GM19240 (cell line): ENCODE measurements around the gene NSL1.
"Not testable (repeated sequence)": the region's sequence is repeated elsewhere in the genome, so short reads cannot be mapped to it uniquely, and the experiment has no call there.

ENCODE experiments used
- DNase-seq: peaks from one replicate; pipeline ENCODE4 v3.0.0; 2011; ENCODE audit warnings: low spot score; ENCODE audit not compliant: insufficient read length

Gene NSL1

DNA sequence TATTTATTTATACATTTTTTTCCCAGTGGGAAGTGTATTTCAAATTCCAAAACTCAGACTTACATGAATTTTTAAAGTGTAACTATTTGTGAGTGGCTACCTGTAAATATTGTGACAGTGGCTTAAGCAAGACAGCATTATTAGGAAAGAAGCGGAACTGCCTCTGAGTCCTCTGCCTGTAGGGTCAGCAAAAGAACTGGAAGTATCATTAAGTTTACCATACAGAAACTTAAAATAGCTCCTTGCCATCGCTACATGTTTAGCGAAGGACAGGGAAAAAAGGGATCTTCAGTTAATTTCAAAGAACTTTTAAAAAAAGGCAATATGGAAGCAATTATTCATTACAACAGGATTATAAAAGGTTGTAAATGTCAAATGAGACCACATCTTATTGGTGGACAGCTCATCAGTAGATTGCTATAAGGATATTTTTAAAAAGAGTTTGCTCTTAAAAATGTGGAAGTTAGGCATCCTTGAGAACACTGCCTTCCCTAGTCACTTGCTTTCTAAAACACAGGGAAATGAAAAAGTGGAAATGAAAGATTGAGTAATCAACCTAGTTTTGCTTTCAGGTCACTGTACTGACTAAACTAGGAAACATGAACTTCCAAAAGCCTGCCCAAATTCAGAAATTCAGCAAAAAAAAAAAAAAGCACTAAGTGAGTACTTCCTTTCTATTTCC lies 39.2 kb downstream of the NSL1 start:
- DNase-seq, result no peak

DNA sequence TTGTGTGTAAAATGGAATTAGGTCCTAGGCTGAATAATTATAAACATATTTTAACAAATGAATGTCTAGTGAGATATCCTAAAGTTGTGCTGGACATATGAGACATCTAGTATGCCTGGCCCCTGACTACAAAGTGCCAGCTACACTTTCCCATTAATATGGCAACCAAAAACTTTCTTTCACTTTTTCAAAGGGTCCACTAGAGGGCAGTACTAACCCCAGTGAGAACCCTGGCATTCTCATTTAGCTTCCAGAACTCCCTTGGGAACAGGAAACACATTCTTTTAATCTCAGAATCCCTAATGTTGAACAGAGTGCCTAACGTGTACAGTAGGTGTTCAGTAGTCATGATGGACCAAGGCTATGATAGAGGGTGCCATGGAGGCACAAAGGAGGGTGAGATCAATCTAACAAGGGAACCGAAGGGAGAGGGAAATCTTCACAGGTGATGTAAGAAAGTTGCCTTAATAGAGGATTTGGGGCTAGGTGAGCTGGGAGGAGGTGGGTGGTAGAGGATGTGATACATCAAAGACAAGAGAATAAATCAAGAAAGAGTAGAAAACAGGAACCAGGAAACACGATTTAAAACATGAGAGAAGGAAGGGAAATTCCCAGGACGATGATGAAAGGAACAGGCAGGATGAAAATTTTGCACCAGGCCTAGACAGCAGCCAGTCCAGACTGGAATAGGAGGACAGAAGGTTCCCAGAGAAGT lies 41.6 kb downstream of the NSL1 start:
- DNase-seq, result no peak

DNA sequence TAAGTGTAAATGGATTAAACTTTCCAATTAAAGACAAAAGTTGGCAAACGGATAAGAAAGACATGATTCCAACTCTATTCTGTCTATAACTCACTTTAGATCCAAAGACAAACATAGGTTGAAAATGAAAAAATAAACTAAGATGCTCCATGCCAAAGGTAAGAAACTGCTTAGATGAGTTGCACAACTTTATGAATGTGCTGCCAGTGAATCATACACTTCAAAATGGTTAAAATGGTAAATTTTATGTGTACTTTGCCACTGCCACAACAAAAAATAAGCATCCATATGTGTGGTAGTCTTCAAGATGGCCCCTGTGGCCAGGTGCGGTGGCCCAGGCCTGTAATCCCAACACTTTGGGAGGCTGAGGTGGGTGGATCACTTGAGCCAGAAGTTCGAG lies 45.0 kb downstream of the NSL1 start:
- DNase-seq, result no peak

DNA sequence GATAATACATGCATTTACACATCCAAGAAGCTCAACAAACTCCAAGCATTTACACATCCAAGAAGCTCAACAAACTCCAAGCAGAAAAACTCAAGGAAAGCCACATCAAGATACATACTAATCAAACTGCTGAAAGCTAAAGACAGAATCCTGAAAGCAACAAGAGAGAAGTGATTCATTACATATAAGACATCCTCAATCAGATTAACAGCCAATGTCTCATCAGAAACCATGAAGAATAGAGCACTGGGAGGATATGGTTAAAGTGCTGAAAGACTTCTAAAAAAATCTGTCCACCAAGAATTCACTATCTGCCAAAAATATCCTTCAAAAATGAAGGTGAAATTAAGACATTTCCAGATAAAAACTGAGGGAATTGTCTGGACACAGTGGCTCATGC lies 46.3 kb downstream of the NSL1 start:
- no peak for DNase-seq

DNA sequence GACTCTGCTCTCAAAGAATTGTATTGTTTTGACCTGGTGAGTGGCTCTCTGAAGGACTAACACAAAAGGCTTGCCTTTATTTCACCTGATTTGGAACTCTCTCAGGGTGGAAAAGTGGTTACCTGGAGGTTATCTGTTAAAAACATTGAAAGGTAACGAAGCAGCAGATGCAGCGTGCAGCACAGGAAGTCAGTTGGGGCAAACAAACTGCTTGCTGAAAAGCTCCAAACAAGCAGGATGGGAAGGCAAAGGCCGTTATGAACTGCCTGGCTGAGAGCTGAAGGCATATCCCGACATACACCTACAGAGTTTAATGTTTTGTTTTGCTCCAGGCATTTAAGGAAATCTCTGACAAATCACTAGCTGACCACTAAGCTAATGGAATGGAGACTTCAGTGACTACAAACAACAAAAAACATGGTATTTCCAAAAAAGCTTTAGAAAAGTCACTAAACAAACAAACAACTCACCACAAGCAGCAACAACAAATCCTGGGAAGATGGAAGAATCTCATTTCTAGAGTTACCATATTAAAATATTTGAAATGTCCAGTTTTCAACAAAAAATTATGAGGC lies 47.6 kb downstream of the NSL1 start:
- no peak for DNase-seq

DNA sequence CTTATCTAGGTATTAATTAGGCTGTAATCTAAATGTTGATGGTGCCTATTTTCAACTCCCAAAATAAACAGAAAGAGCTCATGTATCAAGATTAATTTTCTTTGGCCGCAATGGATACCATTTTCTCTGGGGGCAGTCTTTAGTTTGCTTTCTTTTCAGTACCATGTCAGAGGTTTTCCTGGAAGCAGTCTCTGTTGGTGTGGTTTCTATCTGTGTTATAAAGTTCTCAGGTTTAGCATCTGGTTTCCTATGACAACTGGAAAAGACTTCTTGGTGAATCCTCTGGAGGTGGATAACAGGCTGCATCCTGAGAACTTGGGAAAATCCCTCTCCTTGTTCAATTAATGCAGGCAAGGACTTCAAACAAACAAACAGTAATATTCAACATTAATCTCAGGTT lies 53.2 kb downstream of the NSL1 start:
- DNase-seq, result no peak

DNA sequence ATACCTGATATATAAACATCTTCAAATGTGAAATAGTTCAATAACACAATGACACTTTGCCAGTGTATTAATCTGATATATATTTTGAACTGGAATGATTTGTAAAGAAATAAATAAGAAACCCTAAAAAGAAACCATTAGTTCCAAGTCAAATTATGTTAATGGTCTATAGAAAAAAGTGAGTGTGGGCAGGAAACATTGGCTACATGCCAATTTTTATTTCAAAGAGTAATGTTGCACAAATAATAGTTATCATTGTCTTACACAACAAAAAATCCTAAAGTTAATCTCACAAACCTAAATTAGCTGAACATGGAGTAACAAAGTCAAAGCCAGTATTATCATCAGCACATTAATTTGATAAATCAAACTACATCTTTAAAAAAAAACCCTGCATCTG lies 54.0 kb downstream of the NSL1 start:
- DNase-seq, result no peak

DNA sequence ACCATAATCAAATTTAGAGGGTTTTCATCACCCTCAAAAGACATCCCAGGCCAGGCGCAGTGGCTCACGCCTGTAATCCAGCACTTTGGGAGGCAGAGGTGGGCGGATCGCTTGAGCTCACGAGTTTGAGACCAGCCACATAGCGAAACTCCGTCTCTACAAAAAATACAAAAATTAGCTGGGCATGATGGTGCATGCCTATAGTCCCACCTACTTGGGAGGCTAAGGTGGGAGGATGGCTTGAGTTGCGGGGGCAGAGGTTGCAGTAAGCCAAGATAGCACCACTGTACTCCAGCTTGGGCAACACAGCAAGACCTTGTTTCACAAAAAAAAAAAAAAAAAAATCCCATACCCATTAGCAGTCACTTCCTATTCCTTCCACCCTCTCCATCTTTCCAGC lies 58.5 kb downstream of the NSL1 start:
- no peak for DNase-seq

DNA sequence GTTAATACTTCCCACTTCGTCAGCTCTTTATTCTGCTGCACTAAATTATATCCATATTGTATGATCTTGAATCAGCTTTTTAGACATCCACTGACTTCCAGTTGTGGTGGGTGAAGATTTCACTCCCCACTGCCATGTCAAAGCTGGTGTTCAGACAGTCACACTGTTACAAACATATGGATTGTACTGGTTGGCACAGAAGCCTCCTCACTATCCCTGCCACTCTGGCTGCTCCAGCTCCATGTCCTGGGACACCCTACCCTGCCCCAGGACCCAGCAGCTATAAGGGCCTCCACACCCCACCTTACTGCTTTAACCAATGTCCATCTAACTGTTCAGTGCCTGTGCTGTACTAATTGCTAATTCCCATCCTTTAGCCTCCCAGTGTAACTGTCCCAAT lies 59.9 kb downstream of the NSL1 start:
- no peak for DNase-seq

DNA sequence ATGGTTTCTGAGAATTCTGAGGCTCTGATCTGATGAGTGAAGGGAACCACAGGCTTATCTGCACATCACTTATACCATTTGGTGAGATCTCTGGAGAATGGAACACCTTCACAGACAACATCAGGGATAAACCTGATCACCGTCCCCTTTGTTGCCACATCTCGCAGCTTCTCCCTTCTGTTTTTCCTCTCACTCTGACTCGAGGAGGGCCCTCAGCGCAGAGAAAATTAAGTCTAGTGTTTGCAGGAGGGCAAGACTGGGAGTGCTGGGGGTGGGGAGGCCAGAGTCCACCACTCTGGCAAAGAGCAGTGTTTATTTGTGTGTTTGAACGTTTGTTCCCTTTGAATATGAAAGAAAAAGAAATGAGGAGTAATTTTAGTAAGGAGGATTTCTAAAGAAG lies 63.0 kb downstream of the NSL1 start:
- no peak for DNase-seq

DNA sequence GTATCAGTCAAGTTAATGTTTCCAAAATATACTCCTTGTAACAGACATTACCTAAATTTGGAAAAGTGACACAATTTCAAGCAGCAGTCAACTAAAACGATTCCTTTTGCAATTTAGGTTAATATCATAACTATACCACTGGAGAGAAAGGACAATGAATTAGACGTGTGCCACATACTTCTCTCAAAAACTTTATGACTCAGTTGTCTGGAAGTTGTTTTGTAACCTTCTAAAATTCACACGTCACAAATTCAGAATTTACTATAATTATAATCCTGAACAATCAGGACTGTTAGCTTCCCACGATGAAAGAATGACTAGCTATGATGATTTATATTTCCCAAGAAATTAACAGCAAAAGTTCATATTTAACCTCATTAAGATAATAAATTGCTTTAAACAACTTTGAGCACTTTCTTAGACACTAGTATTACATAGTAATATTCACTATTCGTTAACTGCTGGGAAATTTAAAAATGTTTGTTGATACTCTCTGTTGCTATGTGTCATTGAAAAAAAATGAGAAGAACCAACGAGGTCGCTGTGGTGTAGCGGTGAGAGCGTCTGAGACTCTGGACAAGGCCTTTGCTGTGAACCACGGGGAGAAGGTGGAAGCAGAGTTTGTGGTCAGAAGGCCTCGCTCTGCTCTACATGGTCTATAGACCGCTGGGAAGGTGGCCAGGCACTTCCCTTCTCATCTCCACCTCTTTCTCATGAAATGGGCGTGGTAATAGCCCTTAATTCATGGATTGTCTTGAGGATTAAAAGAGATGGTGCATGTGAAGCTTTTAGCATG lies 64.0 kb downstream of the NSL1 start:
- DNase-seq, result no peak

DNA sequence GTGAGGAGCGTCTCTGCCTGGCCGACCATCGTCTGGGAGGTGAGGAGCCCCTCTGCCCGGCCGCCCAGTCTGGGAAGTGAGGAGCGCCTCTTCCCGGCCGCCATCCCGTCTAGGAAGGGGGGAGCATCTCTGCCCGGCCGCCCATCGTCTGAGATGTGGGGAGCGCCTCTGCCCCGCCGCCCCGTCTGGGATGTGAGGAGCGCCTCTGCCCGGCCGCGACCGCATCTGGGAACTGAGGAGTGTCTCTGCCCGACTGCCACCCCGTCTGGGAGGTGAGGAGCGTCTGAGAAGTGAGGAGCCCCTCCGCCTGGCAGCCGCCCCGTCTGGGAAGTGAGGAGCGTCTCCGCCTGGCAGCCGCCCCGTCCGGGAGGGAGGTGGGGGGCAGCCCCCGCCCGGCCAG lies 66.9 kb downstream of the NSL1 start:
- not testable (repeated sequence) for DNase-seq

DNA sequence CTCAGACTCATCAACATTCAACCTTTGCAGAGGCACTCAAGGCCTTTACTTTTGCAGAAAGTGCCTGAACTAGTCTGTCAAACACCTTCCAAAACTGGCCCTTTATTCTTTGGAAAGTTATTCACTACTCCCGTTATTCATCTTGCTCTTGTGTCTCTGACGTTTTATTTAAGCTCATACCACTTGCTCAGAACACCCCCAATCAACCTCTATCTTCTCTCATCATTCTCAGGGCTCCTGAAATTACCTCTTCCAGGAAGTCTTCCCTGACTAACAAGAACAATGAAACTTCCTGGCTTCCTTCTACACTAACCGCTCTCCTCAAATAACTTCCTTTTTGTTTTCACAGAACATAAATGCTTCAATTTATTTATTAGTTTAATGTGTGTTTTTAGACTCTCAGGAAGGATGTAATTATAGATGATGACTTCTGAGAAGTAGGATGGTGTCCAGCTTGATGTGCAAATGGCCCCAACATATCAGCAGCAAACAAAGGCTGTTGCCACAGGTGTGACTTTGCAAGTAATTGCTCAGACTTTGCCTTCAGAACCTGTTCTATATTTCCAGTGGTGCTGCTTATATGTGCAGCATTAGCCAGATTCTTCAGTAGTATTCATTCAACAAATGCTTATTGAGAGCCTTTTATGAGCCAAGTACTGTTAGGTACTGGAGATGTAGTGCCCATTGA lies 69.2 kb downstream of the NSL1 start:
- DNase-seq, result no peak

DNA sequence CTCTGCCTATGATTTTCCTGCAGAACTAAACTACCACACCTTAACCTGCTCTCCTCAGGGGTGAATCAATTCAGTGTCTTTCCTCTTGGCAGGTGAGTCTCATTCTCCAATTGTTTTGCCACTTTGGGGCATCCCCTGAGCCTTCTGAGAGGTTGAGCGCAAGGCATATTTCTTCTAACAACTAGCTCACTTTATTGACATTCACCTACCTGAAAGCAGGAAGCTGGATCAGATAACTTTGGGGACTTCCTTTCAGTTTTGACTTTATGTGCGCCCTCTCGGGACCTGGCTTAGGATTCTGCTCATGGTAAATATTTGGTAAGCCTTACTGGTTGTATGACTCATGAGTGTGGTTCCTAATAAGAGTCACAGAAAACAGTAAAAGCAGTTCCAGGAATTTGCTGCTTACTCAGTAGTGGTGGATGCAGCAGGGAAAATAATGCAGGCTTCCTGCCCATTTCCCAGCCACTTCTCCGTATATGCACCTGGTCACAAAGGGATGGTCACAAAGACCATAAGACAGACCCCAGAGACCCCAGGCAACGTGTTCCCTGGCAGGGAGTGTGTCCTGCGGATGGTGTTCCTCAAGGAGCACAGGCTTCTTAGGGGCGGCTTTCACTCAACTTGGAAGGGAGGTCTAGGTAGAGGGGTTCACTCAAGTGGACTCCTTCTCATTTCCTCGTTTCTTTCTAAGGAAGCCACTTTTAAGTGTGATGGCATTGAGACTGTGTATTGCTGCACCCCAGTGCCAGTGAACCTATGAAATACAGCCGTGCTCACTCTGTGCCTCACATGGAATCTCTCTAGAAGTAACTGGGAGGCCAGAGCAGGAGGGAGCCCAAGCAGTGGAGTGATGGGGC lies 70.0 kb downstream of the NSL1 start:
- DNase-seq, result no peak

DNA sequence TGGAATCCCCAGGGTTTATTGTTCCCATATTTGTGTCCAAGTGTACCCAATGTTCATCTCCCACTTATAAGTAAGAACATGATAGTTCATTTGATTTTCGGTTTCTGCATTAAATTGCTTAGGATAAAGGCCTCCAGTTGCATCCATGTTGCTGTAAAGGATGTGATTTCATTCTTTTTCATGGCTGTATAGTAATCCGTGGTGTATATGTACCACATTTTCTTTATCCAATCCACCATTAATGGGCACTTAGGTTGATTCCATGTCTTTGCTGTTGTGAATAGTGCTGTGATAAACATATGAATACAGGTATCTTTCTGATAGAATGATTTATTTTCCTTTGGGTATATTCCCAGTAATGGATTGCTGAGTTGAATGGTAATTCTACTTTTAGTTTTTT lies 71.9 kb downstream of the NSL1 start:
- no peak for DNase-seq

DNA sequence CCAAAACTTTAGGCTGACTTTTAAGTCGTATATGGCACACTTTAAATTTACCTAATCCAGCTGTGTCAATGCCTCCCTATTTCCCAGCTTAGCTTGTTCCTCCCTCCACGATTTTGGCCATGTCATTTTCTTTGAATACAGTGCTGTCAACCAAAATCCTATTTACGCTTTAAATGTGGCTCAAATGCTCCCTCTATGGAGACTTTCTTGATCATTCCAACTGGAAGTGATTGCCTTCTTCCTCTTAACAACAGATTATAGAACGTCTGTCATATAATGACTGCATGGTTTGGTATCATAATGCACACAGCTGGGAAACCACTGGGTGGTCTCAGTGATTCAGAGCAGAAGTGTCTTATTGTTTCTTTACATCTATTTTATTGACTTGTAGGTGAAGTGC lies 73.1 kb downstream of the NSL1 start:
- DNase-seq, result no peak

DNA sequence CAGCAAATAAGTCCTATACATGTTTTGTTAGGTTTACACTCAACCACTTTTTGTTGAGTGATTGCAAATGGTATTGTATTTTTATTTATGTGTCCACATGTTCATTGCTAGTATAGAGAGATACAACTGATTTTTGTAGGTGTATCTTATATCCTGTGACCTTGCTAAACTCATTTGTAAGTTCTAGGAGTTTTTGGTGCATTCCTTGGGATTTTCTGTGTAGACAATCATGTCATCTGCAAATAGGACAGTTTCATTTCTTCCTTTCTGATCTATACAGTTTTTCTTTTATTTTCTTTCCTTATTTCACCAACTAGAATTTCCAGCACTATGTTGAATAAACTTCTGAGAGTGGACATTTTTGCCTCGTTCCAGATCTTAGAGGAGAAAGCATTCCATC lies 75.4 kb downstream of the NSL1 start:
- DNase-seq, result no peak

DNA sequence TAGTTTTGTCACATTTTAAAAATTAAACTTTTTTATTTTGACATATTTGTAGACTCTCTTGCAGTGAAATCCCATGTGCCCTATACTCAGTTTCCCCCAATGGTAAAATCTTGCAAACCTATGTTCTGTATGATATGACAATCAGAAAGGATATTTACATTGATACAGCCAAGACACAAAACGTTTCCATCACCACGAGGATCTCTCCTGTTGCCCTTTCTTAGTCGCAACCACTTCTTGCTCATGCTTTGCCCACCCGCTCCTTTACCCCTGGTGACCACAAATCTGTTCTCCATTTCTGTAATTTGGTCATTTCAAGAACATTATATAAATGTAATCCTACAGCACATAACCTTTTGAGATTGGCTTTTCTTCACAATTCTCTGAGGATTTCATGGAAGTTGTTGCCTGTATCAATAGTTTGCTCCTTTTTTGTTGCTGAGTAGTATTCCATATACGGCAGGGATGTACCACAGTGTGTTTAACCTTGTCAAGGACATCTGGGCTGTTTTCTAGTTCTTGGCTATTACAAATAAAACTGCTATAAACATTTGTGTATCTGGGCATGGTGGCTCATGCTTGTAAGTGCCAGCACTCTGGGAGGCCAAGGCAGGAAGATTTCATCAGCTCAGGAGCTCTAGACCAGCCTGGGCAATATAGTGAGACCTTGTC lies 78.0 kb downstream of the NSL1 start:
- no peak for DNase-seq

DNA sequence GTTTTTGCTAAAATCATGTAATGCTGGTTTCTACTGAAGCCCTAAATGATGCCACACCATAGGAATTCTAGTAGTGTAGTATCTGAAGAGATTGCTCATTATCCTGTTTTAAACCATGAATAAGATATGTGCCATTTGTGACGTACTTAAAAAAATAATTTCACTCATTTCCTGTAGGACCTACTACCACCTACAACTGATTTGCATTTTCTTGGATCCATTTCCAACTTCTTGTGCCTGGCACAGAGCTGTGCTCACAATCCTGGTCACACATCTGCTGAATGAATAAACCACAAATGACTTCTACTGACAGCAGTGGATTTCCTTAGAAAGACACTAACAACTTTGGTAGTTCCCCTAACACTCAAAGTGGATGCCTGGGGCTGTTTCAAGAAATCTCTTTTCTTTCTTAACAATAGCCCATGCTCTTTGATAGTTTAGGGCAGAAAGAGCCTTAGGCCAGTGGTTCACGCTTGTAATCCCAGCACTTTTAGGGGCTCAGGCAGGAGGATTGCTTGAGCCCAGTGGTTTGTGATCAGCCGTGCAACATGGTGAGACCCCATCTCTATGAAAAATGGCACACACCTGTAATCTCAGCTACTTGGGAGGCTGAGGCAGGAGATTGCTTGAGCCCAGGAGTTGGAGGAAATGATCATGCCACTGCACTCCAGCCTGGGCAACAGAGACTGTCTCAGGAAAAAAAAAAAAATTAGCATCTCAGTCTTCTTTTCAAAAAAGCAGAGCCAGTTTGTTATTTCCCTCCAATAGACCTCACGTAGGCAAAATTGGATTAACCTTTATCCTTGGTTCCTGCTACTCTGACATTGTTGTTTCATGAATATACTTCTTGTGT lies 78.9 kb downstream of the NSL1 start:
- no peak for DNase-seq
